Measurements from ENCODE around the gene SLC6A4. TPM values are rescaled to one million over a fixed set of nuclear protein-coding genes. Genes with fewer than 3 reads are reported as not detected.

SLC6A4 gene
- total RNA-seq, 1 donor from 2014 or later = 9.4 TPM

- Mint-ChIP-seq H3K4me1 (ENCODE audit: unreplicated experiment) (no peaks in the 10 kb centered on the region), H3K27me3 (no peaks in the 10 kb centered on the region), H3K27ac (no peak overlapping the region), H3K36me3 (peaks cover 24% of the 10 kb centered on the region), H3K9me3 (no peaks in the 10 kb centered on the region), H3K4me3 (no peak overlapping the region)
- DNase-seq (ENCODE audit: extremely low spot score, unreplicated experiment) = no peak
- TF ChIP-seq, protein P1, sequence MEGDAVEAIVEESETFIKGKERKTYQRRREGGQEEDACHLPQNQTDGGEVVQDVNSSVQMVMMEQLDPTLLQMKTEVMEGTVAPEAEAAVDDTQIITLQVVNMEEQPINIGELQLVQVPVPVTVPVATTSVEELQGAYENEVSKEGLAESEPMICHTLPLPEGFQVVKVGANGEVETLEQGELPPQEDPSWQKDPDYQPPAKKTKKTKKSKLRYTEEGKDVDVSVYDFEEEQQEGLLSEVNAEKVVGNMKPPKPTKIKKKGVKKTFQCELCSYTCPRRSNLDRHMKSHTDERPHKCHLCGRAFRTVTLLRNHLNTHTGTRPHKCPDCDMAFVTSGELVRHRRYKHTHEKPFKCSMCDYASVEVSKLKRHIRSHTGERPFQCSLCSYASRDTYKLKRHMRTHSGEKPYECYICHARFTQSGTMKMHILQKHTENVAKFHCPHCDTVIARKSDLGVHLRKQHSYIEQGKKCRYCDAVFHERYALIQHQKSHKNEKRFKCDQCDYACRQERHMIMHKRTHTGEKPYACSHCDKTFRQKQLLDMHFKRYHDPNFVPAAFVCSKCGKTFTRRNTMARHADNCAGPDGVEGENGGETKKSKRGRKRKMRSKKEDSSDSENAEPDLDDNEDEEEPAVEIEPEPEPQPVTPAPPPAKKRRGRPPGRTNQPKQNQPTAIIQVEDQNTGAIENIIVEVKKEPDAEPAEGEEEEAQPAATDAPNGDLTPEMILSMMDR (conservative IDR thresholded peaks at IDR 0.05) = no peak
Measured at GRCh38 chr17:30188211-30188939, 47.1 kb downstream of the SLC6A4 start.

- Mint-ChIP-seq H3K27ac (no peak overlapping the region), H3K36me3 (peaks cover 29% of the 10 kb centered on the region), H3K4me1 (ENCODE audit: unreplicated experiment) (no peaks in the 10 kb centered on the region), H3K27me3 (no peaks in the 10 kb centered on the region), H3K9me3 (no peaks in the 10 kb centered on the region), H3K4me3 (no peak overlapping the region)
- no peak for DNase-seq (ENCODE audit: extremely low spot score, unreplicated experiment)
- TF ChIP-seq, protein P1 (conservative IDR thresholded peaks at IDR 0.05) = no peak
Measured at GRCh38 chr17:30187573-30187972, 47.9 kb downstream of the SLC6A4 start.

DNA sequence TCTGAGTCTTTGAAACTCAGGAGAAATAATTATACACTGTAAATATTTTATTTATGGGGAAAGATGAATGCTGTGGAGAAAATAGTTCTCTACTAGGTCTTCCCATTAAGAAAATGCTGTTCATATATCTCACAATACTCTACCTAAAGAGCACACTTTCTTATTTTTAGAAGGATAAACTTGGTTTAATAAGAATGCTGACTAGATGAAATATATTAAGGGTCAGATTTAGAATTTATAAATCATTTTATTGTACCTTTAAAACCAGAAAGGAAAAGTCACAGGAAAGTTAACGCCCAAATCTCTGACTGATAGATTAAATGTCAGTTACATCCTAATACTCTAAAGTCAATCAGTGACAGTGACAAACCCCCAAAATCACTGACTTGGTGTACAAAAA lies 48.7 kb downstream of the SLC6A4 start:
- H3K9me3 Mint-ChIP-seq = no peaks in the 10 kb centered on the region
- H3K4me3 Mint-ChIP-seq = no peak overlapping the region
- no peaks in the 10 kb centered on the region for H3K4me1 Mint-ChIP-seq (ENCODE audit: unreplicated experiment)
- DNase-seq (ENCODE audit: extremely low spot score, unreplicated experiment) = no peak
- no peaks in the 10 kb centered on the region for H3K27me3 Mint-ChIP-seq
- TF ChIP-seq, protein P1 (conservative IDR thresholded peaks at IDR 0.05) = no peak
- peaks cover 29% of the 10 kb centered on the region for H3K36me3 Mint-ChIP-seq
- no peak overlapping the region for H3K27ac Mint-ChIP-seq

- no peak overlapping the region for H3K27ac Mint-ChIP-seq
- H3K27me3 Mint-ChIP-seq = no peaks in the 10 kb centered on the region
- H3K4me3 Mint-ChIP-seq = no peak overlapping the region
- no peaks in the 10 kb centered on the region for H3K4me1 Mint-ChIP-seq (ENCODE audit: unreplicated experiment)
- peaks cover 20% of the 10 kb centered on the region for H3K36me3 Mint-ChIP-seq
- TF ChIP-seq, protein P1 (conservative IDR thresholded peaks at IDR 0.05) = no peak
- no peaks in the 10 kb centered on the region for H3K9me3 Mint-ChIP-seq
- DNase-seq (ENCODE audit: extremely low spot score, unreplicated experiment) = no peak
Measured at GRCh38 chr17:30176855-30177254, 58.6 kb downstream of the SLC6A4 start.

DNA sequence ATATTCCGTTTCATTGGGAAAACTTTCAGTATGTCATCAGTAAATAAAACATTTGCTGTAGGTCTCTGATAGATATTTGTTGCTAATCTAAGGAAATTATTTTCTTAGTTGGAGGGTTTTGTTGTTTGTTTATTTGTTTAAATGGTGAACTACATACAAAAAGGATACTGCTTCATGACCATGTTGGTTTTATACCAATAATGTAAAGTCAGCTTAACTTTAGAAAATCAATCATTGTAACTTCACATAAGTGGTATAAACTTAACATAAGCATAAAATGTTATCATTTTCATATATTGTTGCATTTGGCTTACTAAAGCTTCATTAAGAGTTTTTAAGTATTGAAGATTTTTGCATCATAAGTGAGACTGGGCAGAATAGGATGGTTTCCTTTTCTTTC lies 60.9 kb downstream of the SLC6A4 start:
- Mint-ChIP-seq H3K27ac (no peak overlapping the region), H3K4me3 (no peak overlapping the region), H3K9me3 (no peaks in the 10 kb centered on the region), H3K36me3 (peaks cover 24% of the 10 kb centered on the region), H3K27me3 (no peaks in the 10 kb centered on the region), H3K4me1 (ENCODE audit: unreplicated experiment) (no peaks in the 10 kb centered on the region)
- TF ChIP-seq, protein P1 (conservative IDR thresholded peaks at IDR 0.05) = no peak
- no peak for DNase-seq (ENCODE audit: extremely low spot score, unreplicated experiment)

All from type B pancreatic cell (in vitro differentiated cells).